Adrenal gland (tissue), 12 donors: ENCODE measurements around the gene PPP2R5C. TPM values are rescaled to one million over a fixed set of nuclear protein-coding genes. Genes with fewer than 3 reads are reported as not detected.

Experiments used
- DNase-seq, 7 donors: peaks; one replicate each; pipeline ENCODE4 v3.0.0-alpha.2; 2019 to 2020
- H3K27ac ChIP-seq, 5 donors: fragments of 200-600 bp; sonication (generic) in 4 of 5; 1 replicate in 3 of 5; 2 replicates in 2 of 5; pipeline versions ENCODE4 v1.5.1 to v1.8.0; 2016 to 2020; ENCODE audit warnings: mild to moderate bottlenecking in 1 of 5
- H3K27me3 ChIP-seq: fragments of 200-600 bp; 2 replicates; pipeline ENCODE4 v1.8.0; 2021
- H3K36me3 ChIP-seq, 2 donors: fragments of 200-600 bp; replicated peaks in 1 of 2; 1 replicate in 1 of 2; 2 replicates in 1 of 2; pipeline versions ENCODE4 v1.5.1 to v1.8.0; 2018 to 2022
- H3K4me1 ChIP-seq, 2 donors: fragments of 200-600 bp; replicated peaks in 1 of 2; 1 replicate in 1 of 2; 2 replicates in 1 of 2; pipeline versions ENCODE4 v1.5.1 to v1.8.0; 2018 to 2021
- H3K4me3 ChIP-seq, 4 donors: fragments of 200-600 bp; sonication (generic) in 3 of 4; one replicate each; pipeline ENCODE4 v1.5.1; 2016 to 2018
- H3K9me3 ChIP-seq, 3 donors: fragments of 200-600 bp; sonication (generic) in 1 of 3; replicated peaks in 1 of 3; 1 replicate in 2 of 3; 2 replicates in 1 of 3; pipeline versions ENCODE4 v1.5.1 to v1.8.0; 2016 to 2021
- CTCF ChIP-seq, 6 experiments: fragments of 450-650 bp in 4 of 6; fragments of 200-600 bp in 2 of 6; sonication (generic) in 1 of 6; IDR thresholded peaks; 1 replicate in 5 of 6; 2 replicates in 1 of 6; pipeline versions ENCODE4 v1.5.1 to v1.8.0; 2016 to 2021; ENCODE audit warnings: antibody characterized with exemption in 6 of 6, mild to moderate bottlenecking in 2 of 6, moderate library complexity in 1 of 6
- POLR2A ChIP-seq, 2 donors: fragments of 450-650 bp; IDR thresholded peaks; one replicate each; pipeline ENCODE4 v1.6.1; 2017; ENCODE audit warnings: antibody characterized with exemption in 2 of 2, mild to moderate bottlenecking in 2 of 2, moderate library complexity in 1 of 2
- WGBS, 4 donors: extraction: QIAGEN DNeasy Blood & Tissue Kit in 2 of 4; methylation state at CpG; one replicate each; pipeline versions ENCODE4 v1.1.5 to v1.1.7; 2013 to 2017; 5-methylcytosine and 5-hydroxymethylcytosine counted together
- intact Hi-C, 2 donors: fragments of 100-400 bp; cut with DNase I; formaldehyde crosslinking; loops; one replicate each; pipeline versions ENCODE4 v1.14.1 to v1.15.0; 2022 to 2023
- polyA plus RNA-seq, 3 donors: library from polyadenylated mRNA; stranded (reverse); fragments of 200-250 nt in 2 of 3; fragments of 350-450 nt in 1 of 3; fragmentation: Illumina TruSeq in 1 of 3; extraction: RNeasy Lipid Tissue Mini Kit (QIAGEN cat#74804) in 1 of 3; gene quantifications; one replicate each; pipeline ENCODE4 v1.2.3, GENCODE V29; 2013 to 2014
- total RNA-seq, 9 donors: library from RNA; depleted of rRNA in 4 of 9; stranded (reverse); fragments of >200 nt in 4 of 9; fragments of 120-200 nt in 1 of 9; fragmentation: NEBNext Ultra II Directional in 1 of 9; extraction: Animal tissue kit (Norgen Biotek cat#: 25700) in 1 of 9; gene quantifications; one replicate each; pipeline versions ENCODE4 v1.1.0 to v1.2.4, GENCODE V29; 2013 to 2023
- donor health status: healthy with polysubstance abuse.
- donor health status: Bipolar disorder and iron deficiency.
- donor health status: DM: yes; HTN: yes; CAD: no.
- donor health status: DM: no; HTN: no; CAD: no.
- donor health status: DM: no; HTN: no; CAD: no.
- donor health status: DM: yes; HTN: yes; CAD: no.

Gene PPP2R5C
- total and polyA plus RNA-seq, 12 donors: 66.5 to 216 (median 134) TPM

- intact Hi-C loops: loop anchor here (10.0 kb wide), 1 partner anchor 112 kb away; no protein-coding TSS in a partner anchor
- Histone ChIP-seq H3K27me3 (no peaks in the 10 kb centered on the region), H3K36me3 (peaks cover 0 to 76% of the 10 kb centered on the region in 2 donors), H3K4me1 (no peaks in the 10 kb centered on the region), H3K4me3 (no peak overlapping the region), H3K9me3 (no peaks in the 10 kb centered on the region), H3K27ac (no peak overlapping the region)
- 95 to 99% (median 97%) methylated on average over 3 to 11 of the region's 11 CpGs for WGBS, 4 donors
- TF ChIP-seq POLR2A (IDR thresholded peaks at IDR 0.05) (no peak), CTCF (IDR thresholded peaks at IDR 0.05) (no peak)
- no peak for DNase-seq
Observed at GRCh38 chr14:101887219-101887618, 125.7 kb downstream of the PPP2R5C start.

GRCh38 chr14:101888182-101888581 is 126.7 kb downstream of the PPP2R5C start:
- Histone ChIP-seq H3K27me3 (no peaks in the 10 kb centered on the region), H3K4me3 (no peak overlapping the region), H3K27ac (no peak overlapping the region), H3K36me3 (peaks cover 0 to 76% of the 10 kb centered on the region in 2 donors), H3K9me3 (no peaks in the 10 kb centered on the region), H3K4me1 (no peaks in the 10 kb centered on the region)
- 79 to 91% (median 90%) methylated on average over 7 to 10 of the region's 10 CpGs for WGBS, 4 donors
- TF ChIP-seq POLR2A (IDR thresholded peaks at IDR 0.05) (no peak), CTCF (IDR thresholded peaks at IDR 0.05) (no peak)
- intact Hi-C loops: loop anchor here (10.0 kb wide), 1 partner anchor 113 kb away; no protein-coding TSS in a partner anchor
- no peak for DNase-seq

GRCh38 chr14:101889366-101889765 is 127.9 kb downstream of the PPP2R5C start:
- no peak overlapping the region for H3K4me3 ChIP-seq
- H3K36me3 ChIP-seq: peaks cover 0 to 76% of the 10 kb centered on the region in 2 donors
- intact Hi-C loops: loop anchor here (10.0 kb wide), 1 partner anchor 115 kb away; no protein-coding TSS in a partner anchor
- no peaks in the 10 kb centered on the region for H3K9me3 ChIP-seq
- no peaks in the 10 kb centered on the region for H3K27me3 ChIP-seq
- TF ChIP-seq CTCF (IDR thresholded peaks at IDR 0.05) (no peak), POLR2A (IDR thresholded peaks at IDR 0.05) (no peak)
- no peak for DNase-seq
- no peak overlapping the region for H3K27ac ChIP-seq
- no peaks in the 10 kb centered on the region for H3K4me1 ChIP-seq
- 84 to 96% (median 93%) methylated on average over 10 of the region's 10 CpGs for WGBS, 4 donors

- intact Hi-C loops: loop anchor here (10.0 kb wide), 1 partner anchor 115 kb away; no protein-coding TSS in a partner anchor
- Histone ChIP-seq H3K27ac (no peak overlapping the region), H3K4me3 (no peak overlapping the region), H3K4me1 (no peaks in the 10 kb centered on the region), H3K9me3 (no peaks in the 10 kb centered on the region), H3K36me3 (peaks cover 0 to 76% of the 10 kb centered on the region in 2 donors), H3K27me3 (no peaks in the 10 kb centered on the region)
- no peak for TF ChIP-seq POLR2A (IDR thresholded peaks at IDR 0.05)
- TF ChIP-seq CTCF (IDR thresholded peaks at IDR 0.05): peak in 5 of 6 experiments; percentile 19 to 42 (median 23)
- 58 to 70% (median 70%) methylated on average over 7 of the region's 7 CpGs for WGBS, 4 donors
- DNase-seq: peak in 1 of 7 donors; percentile 34
Observed at GRCh38 chr14:101889898-101890297, 128.4 kb downstream of the PPP2R5C start.
